HepG2 (cell line): ENCODE results near the gene TBCCD1. TPM values are rescaled to one million over a fixed set of nuclear protein-coding genes. Genes with fewer than 3 reads are reported as not detected.
A peak's percentile ranks its signal among the peaks of the same experiment; 100 is the strongest.

Experiments
- ATF1 ChIP-seq: IDR thresholded peaks from 2 replicates; pipeline ENCODE4 v1.6.1; 2016; ENCODE audit warnings: mild to moderate bottlenecking, control low read depth
- ELF4 ChIP-seq: sonication (generic); formaldehyde crosslinking; IDR thresholded peaks from 2 replicates; pipeline ENCODE4 v1.5.0; 2020; ENCODE audit warnings: missing genetic modification reagents, mild to moderate bottlenecking, moderate library complexity, borderline replicate concordance
- FOSL2 ChIP-seq: sonication (generic); formaldehyde crosslinking; IDR thresholded peaks from 2 replicates; pipeline ENCODE4 v1.4.0; 2020; ENCODE audit warnings: missing genetic modification reagents
- GATAD2A ChIP-seq: IDR thresholded peaks from 2 replicates; pipeline ENCODE4 v1.6.1; 2016
- IKZF5 ChIP-seq: IDR thresholded peaks from 2 replicates; pipeline ENCODE4 v1.6.1; 2018; ENCODE audit warnings: missing genetic modification reagents, mild to moderate bottlenecking, missing compliant biosample characterization
- MXD4 ChIP-seq: IDR thresholded peaks from 2 replicates; pipeline ENCODE4 v1.6.1; 2016; ENCODE audit warnings: mild to moderate bottlenecking, missing biosample characterization, missing genetic modification reagents
- ZMYM4 ChIP-seq: sonication (generic); formaldehyde crosslinking; IDR thresholded peaks from 2 replicates; pipeline ENCODE4 v1.8.1; 2023; ENCODE audit warnings: mild to moderate bottlenecking, missing genetic modification reagents
- ZNF18 ChIP-seq: sonication (generic); formaldehyde crosslinking; IDR thresholded peaks from 2 replicates; pipeline ENCODE4 v1.8.0; 2022; ENCODE audit warnings: mild to moderate bottlenecking, missing genetic modification reagents; ENCODE audit not compliant: insufficient replicate concordance
- ZNF501 ChIP-seq: sonication (generic); formaldehyde crosslinking; IDR thresholded peaks from 2 replicates; pipeline ENCODE4 v1.5.1; 2020; ENCODE audit warnings: mild to moderate bottlenecking, moderate library complexity, missing genetic modification reagents
- ZNF580 ChIP-seq: IDR thresholded peaks from 2 replicates; pipeline ENCODE4 v1.6.1; 2016; ENCODE audit warnings: low read depth, borderline replicate concordance
- ZNF614 ChIP-seq: IDR thresholded peaks from 2 replicates; pipeline ENCODE4 v1.6.1; 2018; ENCODE audit warnings: missing biosample characterization, missing genetic modification reagents, inconsistent platforms, borderline replicate concordance
- polyA plus RNA-seq, 8 experiments: library from polyadenylated mRNA; depleted of rRNA in 3 of 8; stranded (reverse) in 7 of 8; unstranded in 1 of 8; fragments of >200 nt; fragmentation: Illumina TruSeq in 4 of 8; extraction: Trizol in 4 of 8; gene quantifications; 2 replicates each; pipeline versions ENCODE4 v1.2.1 to v1.2.3, GENCODE V29; 2011 to 2016; ENCODE audit warnings: low read depth in 4 of 8, missing spikeins in 1 of 8, mixed read lengths in 1 of 8; ENCODE audit not compliant: insufficient read depth in 1 of 8
- total RNA-seq, 5 experiments: library from RNA; depleted of rRNA; stranded (reverse); fragments of >200 nt; fragmentation: Illumina TruSeq; extraction: Trizol; gene quantifications; 2 replicates each; pipeline ENCODE4 v1.2.3, GENCODE V29; 2016; ENCODE audit warnings: low read depth in 1 of 5
- TF ChIP-seq, protein P1 (sequence below), 2 experiments: fragments of 450-650 bp in 1 of 2; sonication (generic) in 1 of 2; formaldehyde crosslinking in 1 of 2; IDR thresholded peaks; 2 replicates each; pipeline versions ENCODE4 v1.6.1 to v1.8.0; 2016 to 2022; ENCODE audit warnings: antibody characterized with exemption in 1 of 2, mild to moderate bottlenecking in 1 of 2, missing genetic modification reagents in 1 of 2
- TF ChIP-seq, protein P2 (sequence below): fragments of 450-650 bp; IDR thresholded peaks from 2 replicates; pipeline ENCODE4 v1.6.1; 2017

Gene TBCCD1
- total and polyA plus RNA-seq, 2 of the 13 experiments (the other 11 are each of a cell fraction or from before 2014, with no cell fraction given): 13.6 to 16.2 TPM

- TF ChIP-seq, protein P1, sequence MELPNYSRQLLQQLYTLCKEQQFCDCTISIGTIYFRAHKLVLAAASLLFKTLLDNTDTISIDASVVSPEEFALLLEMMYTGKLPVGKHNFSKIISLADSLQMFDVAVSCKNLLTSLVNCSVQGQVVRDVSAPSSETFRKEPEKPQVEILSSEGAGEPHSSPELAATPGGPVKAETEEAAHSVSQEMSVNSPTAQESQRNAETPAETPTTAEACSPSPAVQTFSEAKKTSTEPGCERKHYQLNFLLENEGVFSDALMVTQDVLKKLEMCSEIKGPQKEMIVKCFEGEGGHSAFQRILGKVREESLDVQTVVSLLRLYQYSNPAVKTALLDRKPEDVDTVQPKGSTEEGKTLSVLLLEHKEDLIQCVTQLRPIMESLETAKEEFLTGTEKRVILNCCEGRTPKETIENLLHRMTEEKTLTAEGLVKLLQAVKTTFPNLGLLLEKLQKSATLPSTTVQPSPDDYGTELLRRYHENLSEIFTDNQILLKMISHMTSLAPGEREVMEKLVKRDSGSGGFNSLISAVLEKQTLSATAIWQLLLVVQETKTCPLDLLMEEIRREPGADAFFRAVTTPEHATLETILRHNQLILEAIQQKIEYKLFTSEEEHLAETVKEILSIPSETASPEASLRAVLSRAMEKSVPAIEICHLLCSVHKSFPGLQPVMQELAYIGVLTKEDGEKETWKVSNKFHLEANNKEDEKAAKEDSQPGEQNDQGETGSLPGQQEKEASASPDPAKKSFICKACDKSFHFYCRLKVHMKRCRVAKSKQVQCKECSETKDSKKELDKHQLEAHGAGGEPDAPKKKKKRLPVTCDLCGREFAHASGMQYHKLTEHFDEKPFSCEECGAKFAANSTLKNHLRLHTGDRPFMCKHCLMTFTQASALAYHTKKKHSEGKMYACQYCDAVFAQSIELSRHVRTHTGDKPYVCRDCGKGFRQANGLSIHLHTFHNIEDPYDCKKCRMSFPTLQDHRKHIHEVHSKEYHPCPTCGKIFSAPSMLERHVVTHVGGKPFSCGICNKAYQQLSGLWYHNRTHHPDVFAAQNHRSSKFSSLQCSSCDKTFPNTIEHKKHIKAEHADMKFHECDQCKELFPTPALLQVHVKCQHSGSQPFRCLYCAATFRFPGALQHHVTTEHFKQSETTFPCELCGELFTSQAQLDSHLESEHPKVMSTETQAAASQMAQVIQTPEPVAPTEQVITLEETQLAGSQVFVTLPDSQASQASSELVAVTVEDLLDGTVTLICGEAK (IDR thresholded peaks at IDR 0.05): no peak
- TF ChIP-seq, protein P1 (CRISPR knock-in tag; IDR thresholded peaks at IDR 0.05): no peak; the same call in 1 of the 2 replicates
- TF ChIP-seq, protein P2, sequence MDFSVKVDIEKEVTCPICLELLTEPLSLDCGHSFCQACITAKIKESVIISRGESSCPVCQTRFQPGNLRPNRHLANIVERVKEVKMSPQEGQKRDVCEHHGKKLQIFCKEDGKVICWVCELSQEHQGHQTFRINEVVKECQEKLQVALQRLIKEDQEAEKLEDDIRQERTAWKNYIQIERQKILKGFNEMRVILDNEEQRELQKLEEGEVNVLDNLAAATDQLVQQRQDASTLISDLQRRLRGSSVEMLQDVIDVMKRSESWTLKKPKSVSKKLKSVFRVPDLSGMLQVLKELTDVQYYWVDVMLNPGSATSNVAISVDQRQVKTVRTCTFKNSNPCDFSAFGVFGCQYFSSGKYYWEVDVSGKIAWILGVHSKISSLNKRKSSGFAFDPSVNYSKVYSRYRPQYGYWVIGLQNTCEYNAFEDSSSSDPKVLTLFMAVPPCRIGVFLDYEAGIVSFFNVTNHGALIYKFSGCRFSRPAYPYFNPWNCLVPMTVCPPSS: no peak
- peak; percentile 70; the same call in 1 of the 2 replicates for TF ChIP-seq ATF1 (CRISPR knock-in tag)
- peak; percentile 35 for TF ChIP-seq ZNF18
- 0 out of 2 replicates have a peak, but pooled peaks have one; percentile 19 for TF ChIP-seq ZNF501 (CRISPR knock-in tag)
- 0 out of 2 replicates have a peak, but pooled peaks have one; percentile 22 for TF ChIP-seq ZNF580 (CRISPR knock-in tag)
- peak; percentile 97 for TF ChIP-seq GATAD2A (CRISPR knock-in tag)
- no peak for TF ChIP-seq MXD4
- 0 out of 2 replicates have a peak, but pooled peaks have one; percentile 38 for TF ChIP-seq ELF4 (CRISPR knock-in tag)
- 0 out of 2 replicates have a peak, but pooled peaks have one; percentile 28 for TF ChIP-seq ZMYM4
- peak; percentile 44; the same call in 1 of the 2 replicates for TF ChIP-seq ZNF614 (CRISPR knock-in tag)
- peak; percentile 90 for TF ChIP-seq FOSL2
- peak; percentile 39 for TF ChIP-seq IKZF5 (CRISPR knock-in tag)
Observed at GRCh38 chr3:186605561-186606545, 38.7 kb upstream of the TBCCD1 start (continued).
